Ishikawa (cell line): ENCODE results near the gene MYZAP.

ENCODE experiments used
- CEBPB ChIP-seq: IDR thresholded peaks from 2 replicates; pipeline ENCODE4 v1.6.1; 2012
- CREB1 ChIP-seq: IDR thresholded peaks from 2 replicates; pipeline ENCODE4 v1.6.1; 2012; ENCODE audit warnings: low read depth
- EGR1 ChIP-seq: IDR thresholded peaks from 2 replicates; pipeline ENCODE4 v1.6.1; 2012
- EP300 ChIP-seq: IDR thresholded peaks from 2 replicates; pipeline ENCODE4 v1.6.1; 2012; ENCODE audit warnings: borderline replicate concordance
- FOXM1 ChIP-seq: IDR thresholded peaks from 2 replicates; pipeline ENCODE4 v1.6.1; 2012; ENCODE audit warnings: low read depth, borderline replicate concordance
- MAX ChIP-seq: IDR thresholded peaks from 2 replicates; pipeline ENCODE4 v1.6.1; 2012
- NFIC ChIP-seq: IDR thresholded peaks from 2 replicates; pipeline ENCODE4 v1.6.1; 2012
- RAD21 ChIP-seq: IDR thresholded peaks from 2 replicates; pipeline ENCODE4 v1.6.1; 2012; ENCODE audit warnings: low read depth
- REST ChIP-seq: IDR thresholded peaks from 2 replicates; pipeline ENCODE4 v1.6.1; 2012; ENCODE audit warnings: low read depth, mild to moderate bottlenecking
- TAF1 ChIP-seq: IDR thresholded peaks from 2 replicates; pipeline ENCODE4 v1.6.1; 2012; ENCODE audit warnings: low read depth, mild to moderate bottlenecking
- TCF12 ChIP-seq: IDR thresholded peaks from 2 replicates; pipeline ENCODE4 v1.6.1; 2012; ENCODE audit warnings: low read depth
- TEAD4 ChIP-seq: IDR thresholded peaks from 2 replicates; pipeline ENCODE4 v1.6.1; 2012
- YY1 ChIP-seq: IDR thresholded peaks from 2 replicates; pipeline ENCODE4 v1.6.1; 2012; ENCODE audit warnings: low read depth
- ZBTB7A ChIP-seq: IDR thresholded peaks from 2 replicates; pipeline ENCODE4 v1.6.1; 2012; ENCODE audit warnings: low read depth
- TF ChIP-seq, protein P1 (sequence below): IDR thresholded peaks from 2 replicates; pipeline ENCODE4 v1.6.1; 2012

The MYZAP gene

DNA sequence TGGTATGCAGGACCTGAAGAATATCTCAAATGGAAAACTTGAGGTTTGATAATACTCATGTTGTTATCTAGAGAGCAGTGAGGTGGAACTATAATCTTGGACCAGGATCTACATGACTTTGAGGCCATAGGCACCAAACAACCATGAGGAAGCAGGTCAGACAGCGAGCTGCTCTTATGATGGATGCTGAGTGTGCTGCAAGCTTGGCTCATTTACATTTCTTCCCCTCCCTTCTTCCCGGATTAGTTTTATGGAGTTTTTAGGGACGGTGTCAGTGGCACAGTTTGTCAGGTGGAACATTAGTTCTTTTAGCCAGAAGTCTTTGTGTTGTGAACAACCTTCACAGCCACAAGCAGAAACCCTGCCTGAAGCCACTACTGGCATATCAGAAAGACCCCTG, 8.0 kb upstream of the MYZAP start:
- no peak for TF ChIP-seq FOXM1
- TF ChIP-seq ZBTB7A = no peak
- TF ChIP-seq, protein P1, sequence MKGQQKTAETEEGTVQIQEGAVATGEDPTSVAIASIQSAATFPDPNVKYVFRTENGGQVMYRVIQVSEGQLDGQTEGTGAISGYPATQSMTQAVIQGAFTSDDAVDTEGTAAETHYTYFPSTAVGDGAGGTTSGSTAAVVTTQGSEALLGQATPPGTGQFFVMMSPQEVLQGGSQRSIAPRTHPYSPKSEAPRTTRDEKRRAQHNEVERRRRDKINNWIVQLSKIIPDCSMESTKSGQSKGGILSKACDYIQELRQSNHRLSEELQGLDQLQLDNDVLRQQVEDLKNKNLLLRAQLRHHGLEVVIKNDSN = no peak
- TF ChIP-seq REST = no peak
- TF ChIP-seq TEAD4 = no peak
- no peak for TF ChIP-seq EP300
- no peak for TF ChIP-seq RAD21
- no peak for TF ChIP-seq TAF1
- no peak for TF ChIP-seq EGR1
- no peak for TF ChIP-seq MAX
- no peak for TF ChIP-seq YY1
- no peak for TF ChIP-seq NFIC
- TF ChIP-seq CREB1 = no peak
- no peak for TF ChIP-seq CEBPB
- TF ChIP-seq TCF12 = no peak

DNA sequence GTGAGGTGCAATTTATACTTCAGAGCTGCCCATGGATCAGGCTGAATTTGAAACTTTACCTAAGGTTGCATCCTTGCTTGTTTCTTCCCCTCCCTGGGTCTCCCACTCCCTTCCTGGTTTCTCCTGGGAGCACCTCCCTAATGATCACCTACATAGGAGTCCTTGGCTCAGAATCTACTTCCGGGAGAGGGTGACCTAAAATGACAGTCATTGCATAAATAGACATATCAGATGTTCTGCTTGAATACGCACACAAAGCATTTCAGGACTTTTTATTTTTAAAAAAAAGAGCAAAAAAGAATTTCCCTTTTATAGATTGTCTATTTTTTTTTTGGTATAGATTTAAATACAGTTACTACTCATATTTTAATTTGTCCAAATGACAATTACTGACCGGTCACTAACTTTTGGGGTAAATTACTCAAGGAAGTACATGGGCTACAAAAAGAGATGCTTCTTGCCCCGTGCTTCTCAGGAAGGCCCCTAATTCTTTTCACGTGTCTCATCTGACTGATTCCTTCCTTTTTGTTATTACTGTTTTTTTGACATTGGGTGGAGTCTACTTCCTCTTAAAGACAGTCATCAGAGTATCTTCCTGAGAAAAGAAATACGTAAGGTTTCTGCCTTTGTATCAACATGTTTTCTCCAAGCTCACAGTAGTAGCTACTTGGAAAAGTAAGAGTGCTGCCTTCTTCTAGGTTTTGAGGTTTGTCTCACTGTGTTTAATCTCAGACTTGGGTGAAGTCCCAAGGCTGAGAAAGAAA, 4.9 kb upstream of the MYZAP start:
- TF ChIP-seq EP300 (no peak), RAD21 (no peak), TEAD4 (no peak), TCF12 (no peak), ZBTB7A (no peak)

- TF ChIP-seq FOXM1 (no peak), MAX (no peak), TEAD4 (no peak), EP300 (no peak), CREB1 (no peak), REST (no peak), YY1 (no peak), ZBTB7A (no peak), NFIC (no peak), CEBPB (no peak), EGR1 (no peak), RAD21 (no peak), TAF1 (no peak), TCF12 (no peak)
- TF ChIP-seq, protein P1 = no peak
Observed at GRCh38 chr15:57589281-57589680, 2.4 kb upstream of the MYZAP start.

DNA sequence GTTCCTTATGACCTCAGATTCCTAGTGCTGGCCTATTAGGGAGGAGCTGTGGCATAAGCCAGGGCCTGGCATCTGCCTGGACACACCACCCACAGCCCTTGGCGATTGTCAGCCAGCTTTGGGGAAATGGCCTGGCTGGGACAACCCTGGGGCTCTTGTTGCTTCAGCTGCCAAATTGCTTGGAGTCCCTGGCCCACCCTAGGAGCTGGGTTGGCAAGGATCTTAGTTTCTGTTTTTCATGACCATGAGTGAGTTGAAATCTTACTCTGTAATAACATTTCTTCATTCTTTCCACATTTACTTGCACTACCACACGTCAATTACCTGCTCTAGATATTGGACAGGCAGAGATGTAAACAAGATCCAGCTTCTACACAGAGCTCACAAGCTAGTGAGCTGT, 1.9 kb upstream of the MYZAP start:
- TF ChIP-seq REST (no peak), NFIC (no peak), YY1 (no peak), EGR1 (no peak)
- TF ChIP-seq, protein P1 = no peak
